Stimulated activated CD8-positive, alpha-beta memory T cell treated with anti-CD3 and anti-CD28 coated beads, Interleukin-4, amount 100 ng/mL, for 1 hour (primary cell): ENCODE results near the gene VCPKMT.
"Not testable (repeated sequence)": the region's sequence is repeated elsewhere in the genome, so short reads cannot be mapped to it uniquely, and the experiment has no call there.

ENCODE experiments used
- DNase-seq, 2 donors: peaks; one replicate each; pipeline ENCODE4 v3.0.0-alpha.2; 2020; ENCODE audit warnings: low read depth in 2 of 2, low spot score in 1 of 2

VCPKMT gene

DNA sequence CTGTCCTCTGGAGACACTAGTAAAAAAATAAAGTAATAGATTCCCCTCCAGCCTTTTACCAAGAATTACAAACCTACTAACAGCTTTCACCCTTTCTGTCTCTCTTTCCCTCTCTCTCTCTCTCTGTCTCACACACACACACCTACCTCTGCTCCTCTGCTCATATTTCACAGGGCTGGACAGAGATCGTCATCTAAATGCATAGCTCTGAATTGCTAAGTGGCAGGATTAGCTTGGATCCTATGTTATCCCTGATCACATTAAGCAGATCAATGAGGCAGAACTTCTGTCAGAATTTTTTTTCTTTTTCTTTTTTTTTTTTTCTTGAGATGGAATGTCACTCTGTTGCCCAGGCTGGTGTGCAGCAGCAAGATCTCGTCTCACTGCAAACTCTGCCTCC is 22.9 kb downstream of the VCPKMT start:
- no peak for DNase-seq

DNA sequence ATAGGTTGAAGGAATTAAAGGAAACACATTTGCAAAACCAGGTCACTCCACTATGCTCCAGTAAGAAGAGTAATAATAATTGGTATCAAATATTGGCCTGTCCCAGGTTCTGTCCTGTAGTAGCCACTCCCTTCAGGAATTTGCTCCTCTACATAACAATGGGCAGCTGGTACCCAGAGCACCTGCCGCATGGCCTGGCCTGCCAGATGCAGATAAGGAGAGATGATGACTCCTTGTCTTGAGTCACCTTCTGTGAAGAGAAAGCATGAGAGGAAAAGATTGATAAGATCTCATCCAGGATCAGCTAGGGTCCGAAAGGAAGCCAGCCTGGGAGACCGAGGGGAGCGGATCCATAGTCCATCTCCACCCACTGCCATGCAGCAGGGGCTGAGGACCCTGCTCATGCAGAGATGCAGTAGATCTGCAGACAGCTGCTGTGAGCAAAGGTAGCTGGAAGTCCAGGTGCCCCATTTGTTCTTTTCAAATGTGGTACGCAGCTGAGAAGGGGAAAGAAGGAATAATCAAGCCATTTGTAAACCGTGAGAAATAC is 24.3 kb downstream of the VCPKMT start:
- no peak for DNase-seq

DNA sequence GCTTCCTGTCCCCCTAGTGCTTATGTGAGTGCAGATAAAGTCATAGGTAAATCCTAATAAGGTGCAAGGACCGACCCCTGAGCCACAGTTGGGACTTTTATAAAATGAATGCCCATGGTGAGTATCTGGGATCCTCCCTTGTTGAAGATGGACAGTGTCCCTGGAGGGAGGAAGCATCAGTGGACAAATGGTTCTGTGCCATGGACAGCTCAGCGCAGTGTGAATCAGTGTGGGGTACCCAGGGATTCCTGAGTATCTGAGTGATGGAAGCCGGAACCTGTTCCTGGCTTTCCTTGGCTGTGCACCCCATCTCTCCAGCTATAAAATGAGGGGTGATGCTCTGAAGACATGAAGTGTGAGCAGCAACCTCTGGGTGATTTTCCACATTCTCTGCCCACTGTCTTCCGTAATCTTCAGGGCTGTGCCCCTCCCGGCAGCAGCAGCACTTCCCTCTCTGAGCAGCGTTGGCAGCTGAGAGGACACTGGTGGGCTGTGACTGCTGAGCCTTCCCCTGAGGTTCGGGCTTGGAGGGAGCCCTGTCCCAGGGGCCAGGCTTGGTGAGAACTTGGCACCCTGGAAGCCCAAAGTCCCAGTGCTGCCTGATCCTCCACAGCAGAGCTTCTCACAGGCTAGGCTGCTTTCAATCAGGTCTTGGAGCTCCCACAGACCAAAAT is 25.0 kb downstream of the VCPKMT start:
- DNase-seq: no peak

DNA sequence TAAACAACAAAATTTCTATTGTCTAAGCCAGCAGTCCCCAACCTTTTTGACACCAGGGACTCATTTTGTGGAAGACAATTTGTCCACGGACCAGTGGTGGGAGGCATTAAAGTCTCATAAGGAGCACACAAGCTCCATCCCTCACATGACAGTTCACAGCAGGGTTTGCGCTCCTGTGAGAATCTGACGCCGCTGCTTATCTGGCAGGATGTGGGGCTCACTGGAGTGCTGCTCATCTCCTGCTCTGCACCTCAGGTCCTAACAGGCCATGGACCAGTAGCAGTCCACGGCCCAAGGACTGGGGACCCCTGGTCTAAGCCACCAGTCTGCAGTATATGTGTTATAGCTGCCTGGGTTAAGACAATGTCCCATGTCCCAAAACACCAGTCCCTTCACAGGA is 27.2 kb downstream of the VCPKMT start:
- DNase-seq: no peak

DNA sequence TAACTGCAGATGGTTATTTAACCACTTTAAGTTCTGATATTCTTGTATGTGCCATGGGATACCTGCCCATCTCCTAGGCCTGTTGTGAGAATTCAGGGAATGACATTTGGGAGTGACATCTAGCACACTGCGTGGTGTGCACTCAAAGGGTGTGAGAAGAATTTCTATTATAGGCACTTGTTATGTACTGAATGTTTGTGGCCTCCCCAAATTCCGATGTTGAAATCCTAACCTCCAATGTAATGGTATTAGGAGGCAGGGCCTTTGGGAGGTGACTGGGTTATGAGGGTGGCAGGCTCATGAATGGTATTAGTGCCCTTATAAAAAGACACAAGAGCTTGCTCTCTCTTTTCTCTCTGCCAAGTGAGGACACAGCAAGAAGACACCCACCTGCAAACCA is 27.6 kb downstream of the VCPKMT start:
- no peak for DNase-seq

GRCh38 chr14:50088117-50088515 is 28.3 kb downstream of the VCPKMT start:
- no peak for DNase-seq

DNA sequence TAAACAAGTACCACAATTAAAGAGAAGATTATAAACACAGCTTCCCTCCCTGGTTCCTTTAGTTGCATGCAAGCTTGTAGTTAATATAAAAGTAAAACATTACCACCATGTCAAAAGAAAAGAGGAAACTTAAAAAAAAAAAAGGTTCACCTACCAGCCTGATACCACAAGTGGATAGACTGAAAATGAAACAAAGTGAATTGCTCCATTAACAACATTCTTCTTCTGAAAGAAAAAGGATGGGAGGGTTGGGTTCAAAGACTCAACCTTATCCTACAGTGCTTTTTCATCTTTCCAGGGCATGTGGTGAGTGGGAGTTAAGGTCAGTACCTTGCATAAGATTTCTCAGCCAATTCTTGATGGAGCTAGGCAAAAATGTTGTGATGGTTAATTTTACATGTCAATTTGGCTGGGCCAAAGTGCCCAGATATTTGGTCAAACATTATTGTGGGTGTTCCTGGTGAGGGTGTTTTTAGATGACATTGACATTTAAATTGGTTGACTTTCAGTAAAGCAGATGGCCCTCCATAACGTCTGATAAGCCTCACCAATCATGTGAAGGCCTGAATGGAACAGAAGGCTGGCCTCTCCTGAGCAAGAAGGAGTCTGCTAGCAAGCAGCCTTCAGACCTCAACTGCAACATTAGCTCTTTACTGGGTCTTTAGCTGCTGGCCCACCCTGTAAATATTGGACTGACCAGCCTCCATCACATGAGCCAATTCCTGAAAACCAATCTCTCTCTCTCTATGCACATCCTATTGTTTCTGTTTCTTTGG is 28.8 kb downstream of the VCPKMT start:
- DNase-seq: no peak

DNA sequence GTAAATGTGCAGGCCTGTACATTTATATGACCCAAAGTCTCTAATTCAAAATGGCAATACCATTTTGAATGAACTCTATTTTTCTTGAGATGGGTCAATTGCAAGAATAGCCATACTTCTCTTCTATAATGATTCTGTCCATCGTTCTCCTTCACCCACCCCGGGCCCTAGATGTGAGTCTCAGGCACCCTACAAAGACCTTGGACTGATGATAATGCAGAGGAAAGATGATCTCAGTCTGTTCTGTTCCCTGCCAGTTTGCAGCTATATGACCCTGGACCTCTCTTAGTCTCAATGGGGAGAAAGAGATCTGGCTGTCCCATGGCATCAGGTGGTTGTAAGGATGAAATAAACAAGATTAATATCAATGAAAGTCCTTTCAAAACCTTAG is 30.1 kb downstream of the VCPKMT start:
- no peak for DNase-seq

DNA sequence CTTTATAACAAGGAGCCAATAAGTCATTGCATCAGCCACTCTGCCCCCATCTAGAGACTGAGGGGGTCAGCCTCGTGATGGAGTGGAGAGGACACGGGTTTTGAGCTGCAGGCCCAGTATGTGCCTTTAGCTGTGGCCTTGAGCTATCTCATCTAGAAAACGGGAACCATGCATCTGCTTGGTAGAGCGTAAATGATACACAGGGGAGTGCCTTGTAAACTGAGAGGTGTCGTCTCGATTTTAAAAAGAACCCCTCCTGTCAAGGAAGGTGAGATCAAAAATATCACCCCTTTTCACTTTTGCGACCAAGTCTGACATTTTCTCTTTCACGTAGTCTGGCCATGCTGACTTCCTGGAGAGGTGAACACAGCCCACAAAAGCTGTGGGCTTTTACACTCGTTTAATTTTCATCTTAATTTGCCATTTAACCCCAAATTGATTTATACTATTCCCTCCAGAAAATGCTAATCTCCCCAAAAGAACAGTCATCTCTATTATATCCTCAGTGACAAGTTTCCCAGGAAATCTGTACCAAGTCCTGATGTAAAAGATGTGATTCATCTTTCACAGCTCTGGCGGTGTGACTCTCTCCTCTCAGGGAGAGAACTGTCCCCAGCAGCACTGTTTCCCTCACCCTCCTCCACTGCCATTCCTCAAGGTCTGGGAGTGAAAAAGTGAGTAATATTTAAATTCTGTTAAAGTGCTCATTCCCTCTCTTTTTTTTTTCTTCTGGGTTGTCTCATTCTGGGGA is 30.6 kb downstream of the VCPKMT start:
- no peak for DNase-seq

GRCh38 chr14:50084666-50085065 is 31.7 kb downstream of the VCPKMT start:
- no peak for DNase-seq

GRCh38 chr14:50083467-50084337 is 32.7 kb downstream of the VCPKMT start:
- DNase-seq: no peak

GRCh38 chr14:50082784-50083466 is 33.4 kb downstream of the VCPKMT start:
- DNase-seq: peak; percentile 53 to 65

GRCh38 chr14:50082308-50082742 is 34.0 kb downstream of the VCPKMT start:
- DNase-seq: no peak

GRCh38 chr14:50079103-50079502 is 37.3 kb downstream of the VCPKMT start:
- not testable (repeated sequence) for DNase-seq

- not testable (repeated sequence) for DNase-seq
Measured at GRCh38 chr14:50073663-50074062, 42.7 kb downstream of the VCPKMT start.

GRCh38 chr14:50072395-50072794 is 44.0 kb downstream of the VCPKMT start:
- no peak for DNase-seq

DNA sequence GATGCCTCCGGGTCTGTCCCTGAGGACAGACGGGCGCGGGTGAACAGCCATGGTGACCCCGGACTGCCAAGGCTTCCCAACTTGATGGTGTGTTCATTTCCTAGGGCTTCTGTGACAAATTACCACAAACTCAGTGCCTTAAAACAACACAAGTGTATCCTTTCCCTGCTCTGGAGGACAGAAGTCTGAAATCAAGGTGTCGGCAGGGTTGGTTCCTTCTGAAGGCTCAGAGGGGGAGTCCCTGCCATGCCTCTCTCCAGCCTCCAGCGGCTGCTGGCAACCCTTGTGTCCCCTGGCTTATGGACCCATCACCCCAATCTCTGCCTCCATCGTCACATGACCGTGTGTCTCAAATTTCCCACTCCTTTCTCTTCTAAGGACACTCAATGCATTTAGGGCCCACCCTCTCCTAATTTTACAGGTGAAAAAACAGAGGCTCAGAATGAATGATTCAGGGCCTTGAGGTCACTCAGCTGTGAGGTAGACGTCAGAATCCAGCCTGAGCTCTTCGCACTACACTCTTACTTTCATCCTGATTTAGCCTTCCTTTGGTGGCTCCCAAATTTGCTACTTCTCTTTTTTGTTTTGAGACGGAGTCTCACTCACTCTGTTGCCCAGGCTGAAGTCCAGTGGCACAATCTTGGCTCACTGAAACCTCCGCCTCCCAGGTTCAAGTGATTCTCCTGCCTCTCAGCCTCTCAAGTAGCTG is 45.4 kb downstream of the VCPKMT start:
- no peak for DNase-seq

GRCh38 chr14:50070230-50070629 is 46.1 kb downstream of the VCPKMT start:
- no peak for DNase-seq

DNA sequence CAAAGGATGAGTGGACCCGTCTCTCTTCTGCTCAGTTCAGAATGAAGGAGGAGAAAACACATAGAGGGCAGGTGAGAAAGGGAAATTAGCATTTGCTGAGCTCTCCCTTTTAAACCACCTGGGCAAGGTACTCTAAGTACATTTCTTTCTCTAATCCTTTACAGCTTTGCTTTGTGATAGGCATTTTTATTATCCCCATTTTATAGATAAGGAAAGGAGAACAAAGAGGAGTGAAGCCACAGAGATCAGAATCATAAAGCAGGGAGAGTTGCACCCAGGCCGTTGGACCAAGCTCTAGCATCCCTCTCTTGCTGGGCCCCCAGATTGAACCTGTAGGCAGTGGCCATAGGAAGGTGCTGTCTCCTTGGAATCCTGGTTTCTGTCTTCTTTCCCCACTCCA is 47.0 kb downstream of the VCPKMT start:
- no peak for DNase-seq

DNA sequence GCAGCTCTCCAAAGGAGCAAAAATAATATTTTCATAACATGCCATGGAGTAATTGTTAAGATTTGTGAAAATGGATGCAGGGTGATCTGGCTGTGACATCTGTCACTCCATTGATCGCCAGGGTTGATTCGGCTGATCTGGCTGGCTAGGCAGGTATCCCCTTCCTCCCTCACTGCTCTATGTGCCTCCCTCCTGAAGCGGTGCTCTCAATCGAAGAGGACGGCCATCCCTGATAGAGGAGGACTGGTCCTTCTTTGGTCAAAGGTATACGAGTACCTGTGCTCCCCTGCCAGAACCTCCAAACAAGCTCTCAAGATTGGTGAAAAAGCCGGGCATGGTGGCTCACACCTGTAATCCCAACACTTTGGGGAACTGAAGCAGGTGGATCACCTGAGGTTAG is 47.9 kb downstream of the VCPKMT start:
- no peak for DNase-seq
